Right lobe of liver (tissue), 4 donors: ENCODE measurements around the gene RDX.

Experiments
- CTCF ChIP-seq, 4 donors: fragments of 200-600 bp in 3 of 4; fragments of 450-650 bp in 1 of 4; IDR thresholded peaks; one replicate each; pipeline versions ENCODE4 v1.5.1 to v1.8.0; 2016 to 2022; ENCODE audit warnings: antibody characterized with exemption in 4 of 4, mild to moderate bottlenecking in 2 of 4
- POLR2A ChIP-seq: fragments of 450-650 bp; IDR thresholded peaks from one replicate; pipeline ENCODE4 v1.6.1; 2017; ENCODE audit warnings: antibody characterized with exemption, mild to moderate bottlenecking
- donor health status: DM: no; HTN: no; CAD: no.
- donor health status: DM: no; HTN: no; CAD: no.
- donor health status: DM: no; HTN: yes; CAD: no.

- no peak for TF ChIP-seq CTCF (IDR thresholded peaks at IDR 0.05)
- no peak for TF ChIP-seq POLR2A
Measured at GRCh38 chr11:110331626-110332025, 35.2 kb upstream of the RDX start.
